ENCODE results near the gene DPEP2.
A peak's percentile ranks its signal among the peaks of the same experiment; 100 is the strongest.
"Not testable (repeated sequence)": the region's sequence is repeated elsewhere in the genome, so short reads cannot be mapped to it uniquely, and the experiment has no call there.

The DPEP2 gene

DNA sequence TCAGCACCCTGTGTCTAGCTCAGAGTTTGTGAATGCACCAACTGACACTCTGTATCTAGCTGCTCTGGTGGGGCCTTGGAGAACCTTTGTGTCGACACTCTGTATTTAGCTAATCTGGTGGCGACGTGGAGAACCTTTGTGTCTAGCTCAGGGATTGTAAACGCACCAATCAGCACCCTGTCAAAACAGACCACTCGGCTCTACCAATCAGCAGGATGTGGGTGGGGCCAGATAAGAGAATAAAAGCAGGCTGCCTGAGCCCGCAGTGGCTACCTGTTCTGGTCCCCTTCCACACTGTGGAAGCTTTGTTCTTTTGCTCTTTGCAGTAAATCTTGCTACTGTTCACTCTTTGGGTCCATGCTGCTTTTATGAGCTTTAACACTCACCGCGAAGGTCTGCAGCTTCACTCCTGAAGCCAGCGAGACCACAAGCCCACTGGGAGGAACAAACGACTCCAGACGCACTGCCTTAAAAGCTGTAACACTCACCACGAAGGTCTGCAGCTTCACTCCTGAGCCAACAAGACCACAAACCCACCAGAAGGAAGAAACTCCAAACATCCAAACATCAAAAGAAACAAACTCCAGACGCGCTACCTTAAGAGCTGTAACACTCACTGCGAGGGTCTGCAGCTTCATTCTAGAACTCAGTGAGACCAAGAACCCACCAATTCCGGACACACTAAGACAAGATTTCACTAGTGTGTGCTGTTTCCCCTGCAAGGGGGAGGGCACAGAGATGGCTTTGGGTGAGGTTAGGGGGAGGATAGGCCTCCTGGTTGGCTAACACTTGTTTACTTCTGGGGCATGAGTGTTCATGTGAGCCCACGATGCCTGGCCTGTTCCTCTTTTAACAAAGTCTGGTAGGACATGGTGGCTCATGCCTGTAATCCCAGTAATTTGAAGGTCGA is at the start of gene DPEP2:
DPEP2 (minus strand) TSS at position 706 of the 910 bp plus-strand sequence. CDS start 6,272 bp downstream, outside the sequence.
- not testable (repeated sequence) for DNase-seq (ENCODE audit: low read depth)

DNA sequence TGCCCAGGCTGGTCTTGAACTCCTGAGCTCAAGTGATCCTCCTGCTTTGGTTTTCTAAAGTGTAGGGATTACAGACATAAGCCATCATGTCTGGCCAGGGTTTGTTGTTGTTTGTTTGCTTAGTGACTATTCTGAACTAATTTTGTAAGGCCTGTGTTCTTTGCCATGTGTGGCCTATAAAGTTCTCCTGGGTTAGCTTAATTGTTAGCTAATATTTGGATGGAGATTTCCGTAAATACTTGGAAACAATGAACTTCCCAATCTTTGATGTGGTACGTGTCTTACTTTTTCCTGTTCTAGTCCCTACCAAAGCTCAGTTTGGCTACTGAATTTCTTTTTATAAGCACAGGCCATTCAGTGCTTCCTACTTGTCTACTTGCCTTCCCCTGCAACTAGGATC is 48.7 kb upstream of the DPEP2 start:
- DNase-seq (ENCODE audit: low read depth), result no peak

DNA sequence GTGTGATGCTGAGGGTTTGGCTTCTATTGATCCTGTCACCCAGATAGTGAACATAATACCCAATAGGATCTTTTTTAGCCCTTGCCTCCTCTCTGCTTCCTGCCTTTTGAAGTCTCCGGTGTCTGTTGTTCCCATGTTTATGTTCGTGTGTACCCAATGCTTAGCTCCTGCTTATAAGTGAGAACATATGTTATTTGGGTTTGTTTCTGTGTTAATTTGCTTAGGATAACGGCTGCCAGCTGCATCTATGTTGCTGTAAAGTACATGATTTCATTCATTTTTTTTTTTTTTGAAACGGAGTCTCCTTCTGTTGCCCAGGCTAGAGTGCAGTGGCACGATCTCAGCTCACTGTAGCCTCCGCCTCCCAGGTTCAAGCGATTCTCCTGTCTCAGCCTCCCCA is 46.8 kb upstream of the DPEP2 start:
- DNase-seq (ENCODE audit: low read depth), result no peak

- DNase-seq (ENCODE audit: low read depth), result no peak
Observed at GRCh38 chr16:68041783-68042182, 42.5 kb upstream of the DPEP2 start.

- DNase-seq (ENCODE audit: low read depth), result peak; percentile 88
Observed at GRCh38 chr16:68040506-68041288, 41.4 kb upstream of the DPEP2 start.

DNA sequence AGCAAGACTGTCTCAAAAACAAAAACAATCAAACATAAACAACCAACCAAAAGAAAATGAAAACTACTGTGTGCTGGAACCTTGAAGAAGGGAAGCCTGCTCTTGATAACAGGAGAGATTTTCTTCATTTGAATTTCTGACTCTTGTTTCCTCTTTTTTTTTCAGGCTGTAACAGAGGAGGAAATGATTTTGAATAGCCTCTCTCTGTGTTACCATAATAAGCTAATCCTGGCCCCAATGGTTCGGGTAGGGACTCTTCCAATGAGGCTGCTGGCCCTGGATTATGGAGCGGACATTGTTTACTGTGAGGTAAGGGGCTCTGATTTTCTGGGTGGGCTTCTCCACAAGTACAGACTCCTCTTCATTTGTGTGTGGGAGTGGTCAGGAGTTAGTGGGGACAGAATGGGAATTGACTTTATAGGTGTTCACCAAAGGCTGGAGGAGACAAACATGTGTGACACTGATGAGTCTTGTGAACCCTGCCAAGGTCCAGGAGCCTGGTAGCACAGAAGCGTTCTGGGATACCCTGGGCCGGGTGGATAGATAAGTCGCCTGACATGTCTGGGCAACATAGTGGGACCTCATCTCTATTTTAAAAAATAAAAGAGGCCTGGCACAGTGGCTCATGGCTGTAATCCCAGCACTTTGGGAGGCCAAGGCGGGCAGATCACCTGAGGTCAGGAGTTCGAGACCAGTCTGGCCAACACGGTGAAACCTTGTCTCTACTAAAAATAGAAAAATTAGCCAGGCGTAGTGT is 38.7 kb upstream of the DPEP2 start:
- DNase-seq (ENCODE audit: low read depth), result no peak

DNA sequence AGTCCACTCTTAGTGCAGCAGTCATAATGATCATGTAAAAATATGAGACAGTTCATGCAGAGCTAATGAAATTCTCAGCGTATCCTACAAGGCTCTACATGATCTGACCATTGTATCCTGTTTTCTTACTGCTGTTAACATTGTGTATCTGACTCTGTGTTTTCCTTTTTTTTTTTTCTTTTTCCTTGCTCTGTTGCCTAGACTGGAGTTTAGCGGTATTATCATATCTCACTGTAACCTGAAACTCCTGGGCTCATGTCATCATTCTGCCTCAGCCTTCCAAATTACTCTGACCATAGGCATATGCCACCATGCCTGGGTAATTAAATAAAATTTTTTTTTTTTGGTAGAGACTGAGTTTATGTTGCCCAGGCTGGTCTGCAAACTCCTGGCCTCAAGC is 35.9 kb upstream of the DPEP2 start:
- no peak for DNase-seq (ENCODE audit: low read depth)

DNA sequence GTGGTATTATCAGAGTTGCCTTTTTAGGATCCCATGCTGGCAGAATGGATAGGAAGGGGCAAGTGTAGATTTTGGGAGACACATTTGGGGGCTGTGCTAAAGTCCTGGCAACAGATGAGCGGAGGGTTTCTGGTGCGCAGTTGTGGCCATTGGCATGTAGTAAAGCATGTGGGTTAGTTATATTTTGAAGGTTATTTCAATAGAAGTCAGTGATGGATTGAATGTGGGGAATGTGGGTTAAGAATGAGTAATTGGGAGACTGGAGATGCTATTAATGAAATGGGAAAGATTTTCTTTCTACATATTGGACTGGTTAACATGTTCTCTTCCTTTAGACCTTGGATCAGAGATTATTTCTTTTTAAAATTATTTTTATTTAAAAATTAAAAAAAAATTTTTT is 33.8 kb upstream of the DPEP2 start:
- DNase-seq (ENCODE audit: low read depth), result no peak

GRCh38 chr16:68031951-68032350 is 32.7 kb upstream of the DPEP2 start:
- DNase-seq (ENCODE audit: low read depth), result no peak

DNA sequence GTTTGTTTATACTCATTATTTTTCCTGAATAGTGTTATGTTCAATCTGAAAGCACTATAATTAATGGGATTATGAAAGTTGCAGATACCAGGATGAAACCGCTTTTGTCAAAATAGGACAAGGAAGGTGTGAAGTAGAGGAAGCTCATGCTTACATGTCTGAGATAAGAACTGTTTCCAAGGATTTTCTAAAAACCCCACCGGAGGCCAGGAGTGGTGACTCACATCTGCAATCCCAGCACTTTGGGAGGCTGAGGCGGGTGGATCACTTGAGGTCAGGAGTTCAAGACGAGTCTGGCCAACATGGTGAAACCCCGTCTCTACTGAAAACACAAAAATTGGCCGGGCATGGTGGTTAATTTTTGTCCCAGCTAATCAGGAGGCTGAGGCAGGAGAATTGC is 30.8 kb upstream of the DPEP2 start:
- not testable (repeated sequence) for DNase-seq (ENCODE audit: low read depth)

DNA sequence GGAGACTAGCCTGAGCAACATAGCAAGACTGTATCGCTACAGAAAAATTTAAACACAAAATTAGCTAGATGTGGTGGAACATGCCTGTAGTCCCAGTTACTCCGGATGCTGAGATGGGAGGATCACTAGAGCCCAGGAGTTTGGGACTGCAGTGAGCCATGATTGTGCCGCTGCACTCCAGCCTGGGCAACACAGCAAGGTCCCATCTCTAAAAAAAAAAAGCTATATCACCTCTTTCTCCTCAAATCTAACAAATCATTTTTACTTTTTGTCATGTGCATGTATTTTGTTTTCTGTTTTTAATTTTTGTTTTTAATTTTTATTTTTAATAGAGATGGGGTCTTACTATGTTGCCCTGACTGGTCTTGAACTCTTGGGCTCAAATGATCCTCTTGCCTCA is 29.7 kb upstream of the DPEP2 start:
- no peak for DNase-seq (ENCODE audit: low read depth)

DNA sequence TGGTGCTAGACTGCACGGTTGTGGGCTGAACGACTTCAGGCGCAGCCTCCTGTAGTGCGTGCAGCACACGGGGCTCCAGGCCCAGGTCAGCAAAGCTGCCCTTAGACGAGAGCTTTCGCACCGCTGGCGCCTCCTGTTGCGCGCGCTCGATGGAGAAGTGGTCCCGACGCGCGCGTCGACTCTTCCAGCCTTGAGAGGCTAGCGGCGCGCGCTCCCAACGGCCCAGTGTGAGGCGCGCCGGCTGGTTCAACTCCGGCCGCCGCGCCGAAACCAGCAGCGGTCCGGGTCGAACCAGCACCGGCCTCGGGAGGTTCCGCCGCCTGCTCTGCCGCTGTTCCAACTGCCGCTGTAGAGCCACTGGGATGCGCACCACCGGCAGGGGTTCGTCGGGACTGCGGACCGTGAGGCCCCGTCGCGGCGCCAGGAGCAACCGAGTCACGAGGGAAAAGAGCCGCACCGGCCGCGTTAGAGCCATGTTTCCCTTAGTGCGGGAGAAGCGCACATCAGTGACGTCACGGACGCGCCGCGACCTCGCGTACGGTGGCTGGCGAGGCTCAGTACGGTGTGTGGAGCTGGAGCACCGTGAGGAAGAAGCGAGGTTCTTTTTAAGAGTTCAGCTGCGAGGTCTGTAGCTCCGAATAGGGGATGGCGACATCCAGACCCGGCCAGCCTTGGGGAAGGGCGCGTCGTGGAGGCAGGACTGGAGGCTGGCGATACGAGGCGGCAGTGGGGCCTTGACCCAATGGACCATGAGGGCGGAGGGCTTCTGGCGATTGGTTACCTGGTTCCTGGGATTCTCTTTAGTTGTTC is 23.6 kb upstream of the DPEP2 start, which contains the start of the genes DDX28 and DUS2:
DDX28 (minus strand) TSS at position 505 of the 810 bp plus-strand sequence; CDS start at position 475, 30 bp downstream.
DUS2 (plus strand) TSS at position 557 of the 810 bp plus-strand sequence. CDS start 14,740 bp downstream, outside the sequence.
- DNase-seq (ENCODE audit: low read depth), result peak; percentile 87

GRCh38 chr16:68022278-68022727 is 23.0 kb upstream of the DPEP2 start:
- DNase-seq (ENCODE audit: low read depth), result peak; percentile 8

DNA sequence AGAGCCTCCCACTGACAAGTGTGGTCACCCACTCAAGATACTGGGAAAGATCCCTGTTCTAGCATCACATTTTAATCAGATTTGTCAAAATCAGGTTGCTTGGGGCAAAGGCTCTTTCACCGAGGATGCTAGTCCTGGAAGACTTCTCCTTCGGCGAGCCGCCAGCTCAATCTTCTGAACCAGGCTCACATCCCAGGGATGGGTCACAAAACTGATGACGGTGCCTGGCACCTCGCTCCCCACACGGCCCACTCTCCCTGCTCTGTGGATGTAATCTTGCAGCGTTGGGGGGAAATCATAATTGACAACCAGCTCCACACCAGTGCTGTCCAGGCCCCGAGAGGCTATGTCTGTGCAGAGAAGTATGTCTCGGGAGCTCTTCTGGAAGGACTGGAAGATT is 22.2 kb upstream of the DPEP2 start:
- no peak for DNase-seq (ENCODE audit: low read depth)

DNA sequence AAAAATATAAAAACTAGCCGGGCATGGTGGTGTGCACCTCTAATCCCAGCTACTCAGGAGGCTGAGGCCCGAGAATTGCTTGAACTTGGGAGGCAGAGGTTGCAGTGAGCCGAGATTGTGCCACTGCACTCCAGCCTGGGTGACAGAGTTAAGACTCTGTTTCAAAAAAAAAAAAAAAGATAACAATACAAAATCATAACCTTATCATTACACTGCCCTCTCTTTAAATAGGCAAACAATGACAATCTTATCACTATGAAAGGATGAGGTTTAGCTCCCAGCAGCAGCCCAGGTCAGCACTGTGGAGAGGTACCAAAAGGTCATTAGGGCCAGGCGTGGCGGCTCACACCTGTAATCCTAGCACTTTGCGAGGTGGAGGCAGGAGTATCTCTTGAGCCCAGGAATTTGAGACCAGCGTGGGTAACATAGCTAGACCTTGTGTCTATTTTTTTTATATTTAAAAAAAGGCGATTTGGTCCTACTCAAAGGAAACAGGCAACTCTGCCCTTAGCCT is 19.9 kb upstream of the DPEP2 start:
- DNase-seq (ENCODE audit: low read depth), result no peak

- DNase-seq (ENCODE audit: low read depth), result no peak
Observed at GRCh38 chr16:68015681-68016080, 16.4 kb upstream of the DPEP2 start, which contains the start of gene DPEP2NB. TSS of gene DPEP2NB (minus strand) at chr16:68015911. CDS start at chr16:68015770, 141 bp downstream.

- DNase-seq (ENCODE audit: low read depth), result no peak
Observed at GRCh38 chr16:68013440-68013839, 14.2 kb upstream of the DPEP2 start.

DNA sequence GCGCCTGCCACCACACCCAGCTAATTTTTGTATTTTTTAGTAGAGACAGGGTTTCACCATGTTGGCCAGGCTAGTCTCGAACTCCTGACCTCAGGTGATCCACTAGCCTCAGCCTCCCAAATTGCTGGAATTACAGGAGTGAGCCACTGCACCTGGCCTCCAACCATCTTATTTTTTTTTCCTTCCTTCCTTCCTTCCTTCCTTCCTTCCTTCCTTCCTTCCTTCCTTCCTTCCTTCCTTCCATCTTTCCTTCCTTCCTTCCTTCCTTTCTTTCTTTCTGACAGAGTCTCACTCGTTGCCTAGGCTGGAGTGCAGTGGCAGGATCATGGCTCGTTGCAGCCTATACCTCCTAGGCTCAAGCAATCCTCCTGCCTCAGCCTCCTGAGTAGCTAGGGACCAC is 10.6 kb upstream of the DPEP2 start:
- not testable (repeated sequence) for DNase-seq (ENCODE audit: low read depth)

DNA sequence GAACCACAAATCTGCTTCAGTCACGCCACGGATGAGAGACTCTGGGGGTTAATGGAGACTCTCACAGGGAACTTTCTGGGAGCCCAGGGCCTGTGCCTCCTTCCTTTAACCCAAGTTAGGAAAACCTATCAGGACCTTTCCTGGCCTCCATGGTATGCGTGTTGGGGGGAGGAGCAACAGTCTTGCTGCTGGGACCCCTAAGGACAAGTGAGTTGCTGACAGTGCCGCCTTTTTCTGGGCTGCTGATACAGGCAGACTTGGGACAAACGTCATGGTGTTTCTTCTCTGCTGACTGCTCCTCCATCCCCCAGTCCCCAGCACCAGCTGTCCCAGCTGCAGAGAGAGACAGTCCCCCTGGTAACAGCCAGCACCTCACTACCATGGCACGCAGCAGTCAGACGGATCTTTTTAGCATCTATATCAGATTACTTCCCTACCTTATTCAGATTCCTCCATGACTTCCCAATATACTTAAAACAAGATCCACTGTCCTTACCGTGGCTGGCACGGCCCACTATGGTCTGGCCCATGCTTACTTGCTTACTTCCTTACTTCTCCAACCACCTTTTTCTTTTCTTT is 10.0 kb upstream of the DPEP2 start:
- no peak for DNase-seq (ENCODE audit: low read depth)

- no peak for DNase-seq (ENCODE audit: low read depth)
Observed at GRCh38 chr16:68005786-68006286, 6.6 kb upstream of the DPEP2 start.

Measured in activated gamma-delta T cell treated with anti-CD3 and anti-CD28 coated beads, Interleukin-2, amount 50 U/mL, for 16 hours (primary cell).